Endodermal cell (in vitro differentiated cells): ENCODE results near the gene LGI2. TPM values are rescaled to one million over a fixed set of nuclear protein-coding genes. Genes with fewer than 3 reads are reported as not detected.
"Not testable (repeated sequence)": the region's sequence is repeated elsewhere in the genome, so short reads cannot be mapped to it uniquely, and the experiment has no call there.

Experiments
- DNase-seq: peaks from one replicate; pipeline ENCODE4 v3.0.0-alpha.2; 2017
- H3K27ac ChIP-seq: 2 replicates; pipeline ENCODE4 v1.5.1; 2013; ENCODE audit warnings: mild to moderate bottlenecking, low read depth, low read length, moderate library complexity
- H3K27me3 ChIP-seq: 2 replicates; pipeline ENCODE4 v1.6.1; 2013; ENCODE audit warnings: mild to moderate bottlenecking, low read length, moderate library complexity; ENCODE audit not compliant: insufficient read depth, control insufficient read depth, poor library complexity, severe bottlenecking
- H3K36me3 ChIP-seq: 2 replicates; pipeline ENCODE4 v1.7.0; 2013; ENCODE audit warnings: mild to moderate bottlenecking, low read length, moderate library complexity; ENCODE audit not compliant: control insufficient read depth, insufficient read depth
- H3K4me1 ChIP-seq: one replicate; pipeline ENCODE4 v1.7.0; 2013; ENCODE audit warnings: low read length; ENCODE audit not compliant: control insufficient read depth, insufficient read depth
- H3K4me3 ChIP-seq: 2 replicates; pipeline ENCODE4 v1.5.1; 2013; ENCODE audit warnings: mild to moderate bottlenecking, low read length, moderate library complexity
- H3K9ac ChIP-seq: 2 replicates; pipeline ENCODE4 v1.6.1; 2013; ENCODE audit warnings: mild to moderate bottlenecking, low read length, moderate library complexity; ENCODE audit not compliant: poor library complexity, severe bottlenecking; ENCODE audit errors: extremely low read depth
- H3K9me3 ChIP-seq: 2 replicates; pipeline ENCODE4 v1.6.1; 2013; ENCODE audit warnings: mild to moderate bottlenecking, low read length, moderate library complexity; ENCODE audit not compliant: control insufficient read depth
- H3K27ac Mint-ChIP-seq: 2 replicates; pipeline ENCODE4 v1.8.0; 2020; ENCODE audit warnings: mixed read lengths
- H3K27me3 Mint-ChIP-seq: 2 replicates; pipeline ENCODE4 v1.8.0; 2021; ENCODE audit warnings: mild to moderate bottlenecking, mixed read lengths; ENCODE audit not compliant: insufficient read depth
- H3K36me3 Mint-ChIP-seq: 2 replicates; pipeline ENCODE4 v1.8.0; 2020; ENCODE audit warnings: low read depth, mixed read lengths
- H3K4me1 Mint-ChIP-seq: 2 replicates; pipeline ENCODE4 v1.8.0; 2020; ENCODE audit warnings: mixed read lengths
- H3K4me3 Mint-ChIP-seq: 2 replicates; pipeline ENCODE4 v1.8.0; 2020; ENCODE audit warnings: mild to moderate bottlenecking, moderate library complexity, mixed read lengths
- H3K9me3 Mint-ChIP-seq: 2 replicates; pipeline ENCODE4 v1.8.0; 2020; ENCODE audit warnings: mild to moderate bottlenecking, mixed read lengths
- WGBS, 2 experiments: methylation state at CpG; one replicate each; pipeline versions ENCODE4 v1.1.5 to v1.1.7; 2013; ENCODE audit warnings: missing lambda C conversion rate in 2 of 2, mixed read lengths in 1 of 2; ENCODE audit not compliant: insufficient coverage in 1 of 2, insufficient read length in 1 of 2; 5-methylcytosine and 5-hydroxymethylcytosine counted together
- total RNA-seq, 2 donors: library from RNA; stranded (reverse); fragmentation: NEBNext Ultra II Directional in 1 of 2; extraction: Animal tissue kit (Norgen Biotek cat#: 25700) in 1 of 2; gene quantifications; 2 replicates in 1 of 2; 3 replicates in 1 of 2; pipeline ENCODE4 v1.2.1, GENCODE V29; 2021
- TF ChIP-seq, protein P1 (sequence below): fragments of 200-600 bp; sonication (generic); conservative IDR thresholded peaks from 2 replicates; pipeline ENCODE4 v1.5.0; 2021; ENCODE audit warnings: antibody characterized with exemption, mild to moderate bottlenecking

Gene LGI2
- total RNA-seq, 2 donors from 2014 or later: 6.5 to 15.9 TPM

DNA sequence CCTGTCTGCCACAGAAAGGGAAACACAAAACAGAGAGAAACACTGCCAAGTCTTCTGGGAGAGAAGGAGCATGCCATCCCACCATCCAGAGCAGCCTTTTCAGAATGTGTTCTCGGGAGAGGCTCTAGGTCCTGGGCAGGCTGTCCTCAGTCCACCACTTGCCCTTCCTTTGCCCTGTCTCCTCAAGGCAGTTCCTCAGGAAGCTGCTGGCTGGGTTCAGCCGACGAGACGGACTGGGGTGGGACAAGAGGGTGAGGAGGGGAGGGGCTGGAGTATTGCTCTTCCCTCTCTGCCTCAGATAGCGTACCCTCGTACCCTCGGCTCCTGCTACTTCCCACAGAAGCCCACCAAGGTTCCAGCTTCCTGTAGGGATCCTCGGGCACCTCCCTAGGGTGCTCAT is 26.6 kb upstream of the LGI2 start:
- H3K27me3 Mint-ChIP-seq: no peaks in the 10 kb centered on the region
- H3K9me3 Mint-ChIP-seq: peaks cover 13% of the 10 kb centered on the region
- no peaks in the 10 kb centered on the region for H3K36me3 Mint-ChIP-seq
- Histone ChIP-seq H3K27ac (no peak overlapping the region), H3K27me3 (no peaks in the 10 kb centered on the region), H3K9ac (no peak overlapping the region), H3K4me3 (no peak overlapping the region), H3K4me1 (no peaks in the 10 kb centered on the region), H3K9me3 (no peaks in the 10 kb centered on the region), H3K36me3 (no peaks in the 10 kb centered on the region)
- TF ChIP-seq, protein P1, sequence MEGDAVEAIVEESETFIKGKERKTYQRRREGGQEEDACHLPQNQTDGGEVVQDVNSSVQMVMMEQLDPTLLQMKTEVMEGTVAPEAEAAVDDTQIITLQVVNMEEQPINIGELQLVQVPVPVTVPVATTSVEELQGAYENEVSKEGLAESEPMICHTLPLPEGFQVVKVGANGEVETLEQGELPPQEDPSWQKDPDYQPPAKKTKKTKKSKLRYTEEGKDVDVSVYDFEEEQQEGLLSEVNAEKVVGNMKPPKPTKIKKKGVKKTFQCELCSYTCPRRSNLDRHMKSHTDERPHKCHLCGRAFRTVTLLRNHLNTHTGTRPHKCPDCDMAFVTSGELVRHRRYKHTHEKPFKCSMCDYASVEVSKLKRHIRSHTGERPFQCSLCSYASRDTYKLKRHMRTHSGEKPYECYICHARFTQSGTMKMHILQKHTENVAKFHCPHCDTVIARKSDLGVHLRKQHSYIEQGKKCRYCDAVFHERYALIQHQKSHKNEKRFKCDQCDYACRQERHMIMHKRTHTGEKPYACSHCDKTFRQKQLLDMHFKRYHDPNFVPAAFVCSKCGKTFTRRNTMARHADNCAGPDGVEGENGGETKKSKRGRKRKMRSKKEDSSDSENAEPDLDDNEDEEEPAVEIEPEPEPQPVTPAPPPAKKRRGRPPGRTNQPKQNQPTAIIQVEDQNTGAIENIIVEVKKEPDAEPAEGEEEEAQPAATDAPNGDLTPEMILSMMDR: no peak
- peaks cover 14% of the 10 kb centered on the region for H3K4me1 Mint-ChIP-seq
- no peak overlapping the region for H3K4me3 Mint-ChIP-seq
- H3K27ac Mint-ChIP-seq: no peak overlapping the region
- DNase-seq: no peak
- WGBS, 2 experiments: 83 to 95% methylated on average over 1 to 8 of the region's 8 CpGs

DNA sequence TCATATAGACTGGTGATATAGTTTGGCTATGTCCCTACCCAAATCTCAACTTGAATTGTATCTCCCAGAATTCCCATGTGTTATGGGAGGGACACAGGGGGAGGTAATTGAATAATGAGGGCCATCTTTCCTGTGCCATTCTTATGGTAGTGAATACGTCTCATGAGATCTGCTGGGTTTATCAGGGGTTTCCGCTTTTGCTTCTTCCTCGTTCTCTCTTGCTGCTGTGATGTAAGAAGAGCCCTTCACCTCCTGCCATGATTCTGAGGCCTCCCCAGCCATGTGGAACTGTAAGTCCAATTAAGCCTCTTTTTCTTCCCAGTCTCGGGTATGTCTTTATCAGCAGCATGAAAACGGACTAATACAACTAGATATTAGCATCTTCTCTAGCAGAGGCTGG is 21.3 kb upstream of the LGI2 start:
- H3K27ac Mint-ChIP-seq, H3K4me1 Mint-ChIP-seq, H3K9ac ChIP-seq, H3K27me3 ChIP-seq, H3K27ac ChIP-seq, H3K4me3 Mint-ChIP-seq, DNase-seq, H3K27me3 Mint-ChIP-seq, H3K4me1 ChIP-seq, H3K36me3 Mint-ChIP-seq, H3K4me3 ChIP-seq, H3K36me3 ChIP-seq: not testable (repeated sequence)
- 50 to 72% methylated on average over 2 to 4 of the region's 5 CpGs for WGBS, 2 experiments
- H3K9me3 Mint-ChIP-seq: peaks cover 24% of the 10 kb centered on the region
- H3K9me3 ChIP-seq: peaks cover 23% of the 10 kb centered on the region

DNA sequence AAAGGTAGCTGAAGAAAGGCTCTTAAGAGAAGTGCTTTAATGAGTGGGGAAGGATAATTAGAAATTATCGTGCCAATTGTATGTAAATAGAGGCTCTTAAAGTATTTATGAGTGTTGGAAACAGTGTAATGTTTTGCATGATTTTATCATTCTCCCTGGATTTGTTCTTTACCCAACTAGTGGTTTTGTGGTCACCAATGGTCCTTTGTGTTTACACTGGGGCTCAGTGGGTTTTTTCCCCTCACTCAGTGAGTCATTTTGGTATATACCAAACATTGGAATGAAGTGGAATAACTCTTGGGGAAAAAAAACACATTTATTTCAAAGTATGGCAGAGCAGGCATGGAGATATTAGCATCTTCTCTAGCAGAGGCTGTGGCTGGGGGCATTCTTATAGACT is 20.8 kb upstream of the LGI2 start:
- DNase-seq: no peak
- no peaks in the 10 kb centered on the region for H3K27me3 Mint-ChIP-seq
- Histone ChIP-seq H3K4me3 (no peak overlapping the region), H3K4me1 (no peaks in the 10 kb centered on the region), H3K9ac (no peak overlapping the region), H3K9me3 (peaks cover 23% of the 10 kb centered on the region), H3K27ac (no peak overlapping the region), H3K27me3 (no peaks in the 10 kb centered on the region), H3K36me3 (no peaks in the 10 kb centered on the region)
- H3K36me3 Mint-ChIP-seq: peaks cover 5% of the 10 kb centered on the region
- no peaks in the 10 kb centered on the region for H3K4me1 Mint-ChIP-seq
- WGBS, 2 experiments: 83% methylated on average over 1 of the region's 1 CpG; no CpG with 5 or more reads in 1 of the 2 experiments
- H3K4me3 Mint-ChIP-seq: no peak overlapping the region
- H3K9me3 Mint-ChIP-seq: peaks cover 24% of the 10 kb centered on the region
- TF ChIP-seq, protein P1: no peak
- H3K27ac Mint-ChIP-seq: no peak overlapping the region

DNA sequence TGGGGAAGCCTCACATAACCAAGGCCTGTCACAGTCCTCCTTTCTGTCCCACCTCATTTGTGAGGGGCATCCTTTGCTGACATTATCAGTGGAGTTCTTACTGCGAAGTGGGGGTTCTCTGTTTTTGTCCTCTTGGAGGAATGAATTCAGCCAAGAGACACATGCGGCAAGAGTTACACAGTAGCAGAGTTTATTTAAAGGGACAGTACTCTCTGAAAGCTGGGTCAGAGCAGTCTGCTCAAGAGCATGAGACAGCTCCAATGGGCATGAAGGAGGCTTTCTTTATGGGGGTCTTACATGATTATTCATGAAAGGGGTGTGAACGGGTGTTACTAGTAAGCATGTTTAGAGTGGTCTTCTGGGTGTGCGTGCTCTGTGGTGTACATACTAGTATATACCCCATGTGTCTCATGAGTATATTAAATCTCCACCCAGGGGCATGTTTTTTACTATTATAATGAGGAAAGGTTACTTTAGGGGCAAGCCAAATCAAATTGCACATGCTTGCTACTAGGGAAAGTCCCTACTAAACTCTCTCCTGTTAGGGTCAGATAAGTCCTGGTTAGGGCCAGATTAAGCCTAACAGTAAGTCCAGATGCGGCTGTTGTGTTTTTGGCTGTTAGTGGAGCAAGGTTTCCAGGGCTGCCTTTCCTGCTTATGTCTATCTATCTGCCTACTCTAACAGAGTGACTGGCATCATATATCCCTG is 19.8 kb upstream of the LGI2 start:
- H3K36me3 Mint-ChIP-seq: peaks cover 5% of the 10 kb centered on the region
- H3K27me3 Mint-ChIP-seq: no peaks in the 10 kb centered on the region
- Histone ChIP-seq H3K4me3 (peak overlapping the region; percentile 45), H3K9ac (no peak overlapping the region), H3K4me1 (no peaks in the 10 kb centered on the region), H3K27ac (no peak overlapping the region), H3K9me3 (peaks cover 23% of the 10 kb centered on the region), H3K36me3 (no peaks in the 10 kb centered on the region), H3K27me3 (no peaks in the 10 kb centered on the region)
- no peak overlapping the region for H3K4me3 Mint-ChIP-seq
- no peak overlapping the region for H3K27ac Mint-ChIP-seq
- H3K4me1 Mint-ChIP-seq: no peaks in the 10 kb centered on the region
- peaks cover 24% of the 10 kb centered on the region for H3K9me3 Mint-ChIP-seq
- DNase-seq: no peak
- TF ChIP-seq, protein P1: no peak
- WGBS, 2 experiments: 88 to 97% methylated on average over 3 to 5 of the region's 5 CpGs
